Bronchial epithelial cell (primary cell): ENCODE results near the gene TENM4. TPM values are rescaled to one million over a fixed set of nuclear protein-coding genes. Genes with fewer than 3 reads are reported as not detected.

Experiments used
- DNase-seq: peaks from one replicate; pipeline ENCODE4 v3.0.0-alpha.2; 2010; ENCODE audit warnings: low read depth
- FAIRE-seq: peaks from 2 replicates; lab custom pipeline; 2011; peaks lifted over from hg19 to GRCh38; lab: Jason Lieb, UNC
- H3K27me3 ChIP-seq: 2 replicates; pipeline ENCODE4 v1.5.1; 2011; ENCODE audit warnings: low read length; ENCODE audit not compliant: control insufficient read depth, insufficient read depth
- H3K36me3 ChIP-seq: 2 replicates; pipeline ENCODE4 v1.5.1; 2011; ENCODE audit warnings: low read length; ENCODE audit not compliant: control insufficient read depth, insufficient read depth
- H3K4me3 ChIP-seq: 2 replicates; pipeline ENCODE4 v1.5.1; 2011; ENCODE audit warnings: mild to moderate bottlenecking, low read depth, low read length, control low read depth
- total RNA-seq: library from RNA; depleted of rRNA; stranded (reverse); fragments of >200 nt; gene quantifications from 2 replicates; pipeline ENCODE4 v1.2.1, GENCODE V29; 2014
- TF ChIP-seq, protein P1 (sequence below): IDR thresholded peaks from 2 replicates; pipeline ENCODE4 v1.5.1; 2011; ENCODE audit warnings: mild to moderate bottlenecking, moderate library complexity, low read length, control low read depth, inconsistent platforms; ENCODE audit not compliant: insufficient read depth, severe bottlenecking

Gene TENM4
- total RNA-seq, 1 donor from 2014 or later, result 6.1 TPM

DNA sequence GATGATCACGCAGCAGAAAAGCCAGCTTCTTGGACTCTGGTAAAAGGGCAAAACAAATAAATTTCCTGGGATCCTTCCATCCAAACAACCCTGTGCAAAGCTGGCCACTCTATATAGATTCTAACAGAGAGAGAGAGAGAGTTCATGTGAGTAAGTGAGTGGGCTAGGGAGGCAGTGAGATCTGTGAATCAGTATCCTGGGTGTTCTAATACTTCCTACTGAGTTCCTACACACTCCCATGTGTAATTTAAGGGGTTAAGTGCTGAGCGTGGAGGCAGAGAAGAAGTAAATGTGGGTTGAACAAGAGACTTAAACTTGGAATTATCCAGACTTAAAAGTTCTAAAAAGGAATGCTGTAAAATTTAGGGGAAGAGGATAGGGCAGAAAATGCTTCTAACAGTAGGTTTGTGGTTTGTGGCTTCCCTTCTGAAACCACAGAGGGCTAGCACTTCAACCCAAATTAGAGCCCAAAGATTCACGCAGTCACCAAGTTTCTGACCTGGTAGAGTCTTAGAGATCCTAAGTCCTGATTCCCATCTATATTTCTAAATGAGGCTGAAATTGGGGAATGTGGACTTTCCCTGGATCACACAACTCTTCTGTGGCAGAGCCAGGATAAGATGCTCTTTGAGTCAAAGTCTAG lies 413.9 kb downstream of the TENM4 start:
- no peak for FAIRE-seq
- H3K27me3 ChIP-seq, result no peaks in the 10 kb centered on the region
- TF ChIP-seq, protein P1, sequence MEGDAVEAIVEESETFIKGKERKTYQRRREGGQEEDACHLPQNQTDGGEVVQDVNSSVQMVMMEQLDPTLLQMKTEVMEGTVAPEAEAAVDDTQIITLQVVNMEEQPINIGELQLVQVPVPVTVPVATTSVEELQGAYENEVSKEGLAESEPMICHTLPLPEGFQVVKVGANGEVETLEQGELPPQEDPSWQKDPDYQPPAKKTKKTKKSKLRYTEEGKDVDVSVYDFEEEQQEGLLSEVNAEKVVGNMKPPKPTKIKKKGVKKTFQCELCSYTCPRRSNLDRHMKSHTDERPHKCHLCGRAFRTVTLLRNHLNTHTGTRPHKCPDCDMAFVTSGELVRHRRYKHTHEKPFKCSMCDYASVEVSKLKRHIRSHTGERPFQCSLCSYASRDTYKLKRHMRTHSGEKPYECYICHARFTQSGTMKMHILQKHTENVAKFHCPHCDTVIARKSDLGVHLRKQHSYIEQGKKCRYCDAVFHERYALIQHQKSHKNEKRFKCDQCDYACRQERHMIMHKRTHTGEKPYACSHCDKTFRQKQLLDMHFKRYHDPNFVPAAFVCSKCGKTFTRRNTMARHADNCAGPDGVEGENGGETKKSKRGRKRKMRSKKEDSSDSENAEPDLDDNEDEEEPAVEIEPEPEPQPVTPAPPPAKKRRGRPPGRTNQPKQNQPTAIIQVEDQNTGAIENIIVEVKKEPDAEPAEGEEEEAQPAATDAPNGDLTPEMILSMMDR, result no peak
- H3K4me3 ChIP-seq, result no peak overlapping the region
- no peaks in the 10 kb centered on the region for H3K36me3 ChIP-seq
- no peak for DNase-seq

DNA sequence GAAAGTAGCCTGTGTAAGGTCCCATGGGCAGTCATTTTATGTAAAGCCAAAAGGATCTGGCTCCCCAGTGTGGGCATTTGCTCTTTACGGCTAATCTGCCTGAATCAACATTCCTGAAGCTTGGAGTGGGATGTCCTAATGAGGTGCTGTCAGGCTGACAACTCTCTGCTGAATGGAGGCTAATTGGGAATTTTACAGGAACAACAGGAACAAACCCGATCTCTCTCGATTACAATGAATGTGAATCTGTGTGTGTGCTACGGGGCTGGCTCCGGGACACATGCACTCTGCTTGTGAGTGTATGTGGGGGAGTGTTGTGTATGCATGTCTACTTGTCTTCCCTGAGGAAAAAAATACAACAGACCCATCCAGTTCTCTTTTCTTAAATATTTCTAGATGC lies 415.2 kb downstream of the TENM4 start:
- no peak for DNase-seq
- H3K27me3 ChIP-seq, result no peaks in the 10 kb centered on the region
- FAIRE-seq, result no peak

DNA sequence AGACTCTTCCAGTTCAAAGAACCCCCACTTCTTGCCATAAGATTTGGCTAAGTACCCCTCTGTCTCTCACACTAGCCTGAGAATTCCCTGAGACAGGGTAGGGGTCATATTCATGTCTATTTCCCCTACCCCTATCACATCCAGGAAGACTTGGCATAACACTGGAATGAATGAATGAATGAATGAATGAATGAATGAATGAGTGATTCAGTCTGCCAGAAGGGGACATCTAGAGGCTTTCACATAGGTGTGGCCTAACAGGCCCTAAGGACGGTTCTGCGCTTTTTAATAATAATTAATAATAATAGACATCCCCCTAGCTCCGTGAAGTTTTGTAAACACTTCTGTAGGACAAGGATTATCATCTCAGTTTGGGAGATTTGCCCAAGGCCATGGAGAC lies 415.7 kb downstream of the TENM4 start:
- TF ChIP-seq, protein P1, result no peak
- no peak overlapping the region for H3K4me3 ChIP-seq
- no peak for FAIRE-seq
- no peaks in the 10 kb centered on the region for H3K36me3 ChIP-seq
- no peaks in the 10 kb centered on the region for H3K27me3 ChIP-seq
- DNase-seq, result no peak

More for the DNA sequence above, 415.2 kb downstream of the TENM4 start:
- TF ChIP-seq, protein P1, result no peak
- no peaks in the 10 kb centered on the region for H3K36me3 ChIP-seq
- no peak overlapping the region for H3K4me3 ChIP-seq

DNA sequence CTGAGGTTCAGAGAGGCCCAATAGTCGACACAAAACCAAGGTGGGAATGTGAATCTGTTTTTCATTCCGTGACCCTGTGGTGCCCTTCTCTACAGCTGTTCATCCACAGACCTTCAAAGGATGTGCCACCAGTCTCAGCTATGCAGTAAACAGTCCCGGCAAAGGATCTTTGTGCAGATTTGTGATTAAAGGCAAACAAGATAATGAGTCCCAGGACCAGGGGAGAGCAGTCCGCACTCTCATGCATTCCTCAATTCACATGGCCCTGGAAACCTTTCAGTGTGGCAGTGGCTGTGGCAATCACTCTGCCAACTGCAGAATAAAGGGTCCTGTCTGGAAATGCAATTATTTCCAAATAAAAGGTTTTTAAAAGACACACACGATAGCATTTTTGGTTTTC lies 418.6 kb downstream of the TENM4 start:
- Histone ChIP-seq H3K27me3 (no peaks in the 10 kb centered on the region), H3K36me3 (no peaks in the 10 kb centered on the region), H3K4me3 (no peak overlapping the region)
- DNase-seq (no peak), FAIRE-seq (no peak)
- TF ChIP-seq, protein P1, result no peak

DNA sequence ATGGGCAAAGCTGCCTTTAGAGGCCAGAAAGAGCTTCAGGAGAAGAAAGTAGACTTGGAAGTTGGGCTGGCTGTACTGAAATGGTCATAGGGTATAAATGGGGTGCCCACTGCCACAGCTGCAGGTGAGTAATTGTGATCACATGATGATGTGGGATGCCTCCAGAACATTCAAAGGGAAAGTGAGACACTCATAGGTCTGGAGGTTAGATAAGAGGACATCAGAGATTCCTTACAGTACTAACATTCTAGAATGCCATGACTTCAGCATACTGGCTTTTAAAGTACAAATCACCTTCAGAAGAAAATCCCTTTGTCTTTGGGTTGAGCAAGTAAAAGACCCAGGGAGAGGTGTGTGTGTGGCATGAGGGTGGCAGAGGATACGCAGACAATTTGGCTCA lies 419.2 kb downstream of the TENM4 start:
- no peaks in the 10 kb centered on the region for H3K36me3 ChIP-seq
- no peak overlapping the region for H3K4me3 ChIP-seq
- no peak for DNase-seq
- no peaks in the 10 kb centered on the region for H3K27me3 ChIP-seq
- peak; percentile 40 for FAIRE-seq
- TF ChIP-seq, protein P1, result no peak

DNA sequence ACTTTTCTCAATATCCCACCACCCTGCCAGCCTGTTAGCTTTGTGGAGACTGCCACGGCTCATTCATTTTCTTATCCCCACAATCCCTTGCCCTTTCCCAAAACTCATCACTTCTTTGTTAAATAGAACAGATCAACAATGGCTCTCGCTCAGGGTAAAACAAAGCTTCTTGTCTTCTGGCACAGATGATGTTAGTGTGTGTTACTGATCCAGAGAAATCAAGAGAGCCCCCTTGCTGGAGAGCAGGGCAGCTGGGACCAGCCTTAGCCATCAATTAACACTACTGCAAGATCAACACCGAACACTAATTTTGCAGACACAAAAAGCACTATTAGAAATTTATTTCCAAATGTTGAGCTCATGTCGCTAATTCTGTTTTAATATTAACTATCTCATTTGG lies 420.9 kb downstream of the TENM4 start:
- FAIRE-seq (no peak), DNase-seq (no peak)

More for the DNA sequence above, 420.9 kb downstream of the TENM4 start:
- no peaks in the 10 kb centered on the region for H3K36me3 ChIP-seq
- no peak overlapping the region for H3K4me3 ChIP-seq
- H3K27me3 ChIP-seq, result no peaks in the 10 kb centered on the region
- TF ChIP-seq, protein P1, result no peak
